Activated T-cell treated with anti-CD3 and anti-CD28 coated beads, Interleukin-2, amount 50 U/mL, for 1 hour (primary cell): ENCODE data around the gene NKX1-1.
"Not testable (repeated sequence)": the region's sequence is repeated elsewhere in the genome, so short reads cannot be mapped to it uniquely, and the experiment has no call there.

Experiments
- DNase-seq: peaks from one replicate; pipeline ENCODE4 v3.0.0-alpha.2; 2020

Gene NKX1-1

DNA sequence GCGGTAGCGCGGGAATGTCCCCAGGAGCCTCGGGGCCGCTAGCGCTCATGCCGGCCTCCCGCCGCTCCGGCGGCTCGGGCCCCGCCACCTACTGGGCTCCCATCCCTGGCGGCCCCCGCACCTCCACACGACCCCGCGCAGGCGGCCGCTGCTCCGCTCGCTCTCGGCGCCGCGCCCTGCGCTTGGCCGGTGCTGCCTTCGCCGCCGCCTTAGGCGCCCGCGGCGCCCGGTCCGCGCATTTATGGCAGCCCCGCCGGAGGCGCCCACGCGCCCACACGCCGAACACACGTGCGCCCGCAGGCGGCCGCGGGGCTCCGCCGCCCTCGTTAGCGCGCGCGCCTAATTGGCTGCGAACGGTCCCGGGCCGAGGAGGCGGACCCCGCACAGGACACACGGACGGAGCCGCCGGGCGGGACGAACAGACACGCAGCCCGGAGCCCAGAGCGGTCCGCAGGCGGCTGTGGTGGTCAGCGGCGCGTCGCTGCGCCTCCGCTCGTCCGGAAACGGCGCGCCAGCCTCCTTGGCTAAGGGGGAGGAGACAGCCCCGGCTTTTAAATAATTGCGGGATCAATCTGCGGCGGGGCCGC lies at the start of gene NKX1-1:
Gene NKX1-1 (minus strand): TSS at position 49 of the 587 bp plus-strand sequence. CDS start 0 bp downstream, at position 49.
- peak; percentile 6 for DNase-seq

DNA sequence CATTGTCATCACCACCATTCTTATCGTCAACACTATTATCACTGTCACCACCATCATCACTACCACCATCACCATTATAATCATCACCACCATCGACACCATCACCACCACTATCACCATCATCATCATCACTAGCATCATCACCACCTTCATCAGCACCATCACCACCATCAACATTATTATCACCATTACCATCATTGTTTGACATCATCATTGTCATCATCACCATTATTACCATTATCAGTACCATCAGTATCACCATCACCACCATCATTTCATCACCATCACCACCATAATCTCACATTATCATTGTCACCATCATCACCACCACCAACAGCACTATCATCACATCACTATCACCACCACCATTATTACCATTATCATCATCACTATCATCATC lies 47.5 kb upstream of the NKX1-1 start:
- DNase-seq: no peak

DNA sequence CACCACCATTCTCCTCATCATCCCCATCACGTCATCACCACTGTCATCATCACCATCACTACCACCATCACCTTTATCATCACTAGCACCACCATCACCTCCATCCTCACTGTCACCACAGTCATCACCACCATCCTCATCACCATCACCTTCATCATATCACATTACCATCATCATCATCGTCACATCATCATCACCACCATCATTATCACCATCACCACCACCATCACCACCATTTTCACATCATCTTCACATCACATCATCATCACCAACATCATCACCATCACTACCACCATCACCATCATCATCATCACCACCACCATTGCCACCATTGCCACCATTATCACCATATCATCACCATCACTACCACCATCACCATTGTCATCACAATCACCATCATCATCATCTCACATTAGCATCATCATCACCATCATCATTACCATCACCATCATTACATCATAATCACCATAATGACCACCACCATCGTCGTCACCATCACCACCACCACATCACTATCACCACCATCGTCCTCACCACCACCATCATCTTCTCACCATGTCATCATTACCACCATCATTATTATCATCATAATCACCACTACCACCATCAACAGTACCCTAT lies 46.3 kb upstream of the NKX1-1 start:
- no peak for DNase-seq

DNA sequence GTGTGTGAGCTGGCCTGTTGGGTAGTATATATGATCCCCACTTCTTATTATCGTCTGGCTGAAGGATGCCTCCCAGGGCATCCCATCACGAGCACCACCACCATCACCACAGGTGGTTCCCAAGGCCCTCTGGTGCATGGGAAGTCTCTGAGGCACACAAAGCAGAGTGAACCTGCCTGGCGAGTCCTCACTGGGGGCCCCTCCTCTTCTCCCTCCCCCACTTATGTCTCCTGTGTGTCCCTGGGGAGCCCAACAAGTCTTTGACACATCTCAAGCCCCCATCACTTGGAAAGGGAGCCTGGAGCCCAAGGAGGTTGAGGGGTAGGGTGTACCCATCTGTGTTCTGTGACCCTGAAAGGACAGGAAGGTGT lies 45.5 kb upstream of the NKX1-1 start:
- no peak for DNase-seq

DNA sequence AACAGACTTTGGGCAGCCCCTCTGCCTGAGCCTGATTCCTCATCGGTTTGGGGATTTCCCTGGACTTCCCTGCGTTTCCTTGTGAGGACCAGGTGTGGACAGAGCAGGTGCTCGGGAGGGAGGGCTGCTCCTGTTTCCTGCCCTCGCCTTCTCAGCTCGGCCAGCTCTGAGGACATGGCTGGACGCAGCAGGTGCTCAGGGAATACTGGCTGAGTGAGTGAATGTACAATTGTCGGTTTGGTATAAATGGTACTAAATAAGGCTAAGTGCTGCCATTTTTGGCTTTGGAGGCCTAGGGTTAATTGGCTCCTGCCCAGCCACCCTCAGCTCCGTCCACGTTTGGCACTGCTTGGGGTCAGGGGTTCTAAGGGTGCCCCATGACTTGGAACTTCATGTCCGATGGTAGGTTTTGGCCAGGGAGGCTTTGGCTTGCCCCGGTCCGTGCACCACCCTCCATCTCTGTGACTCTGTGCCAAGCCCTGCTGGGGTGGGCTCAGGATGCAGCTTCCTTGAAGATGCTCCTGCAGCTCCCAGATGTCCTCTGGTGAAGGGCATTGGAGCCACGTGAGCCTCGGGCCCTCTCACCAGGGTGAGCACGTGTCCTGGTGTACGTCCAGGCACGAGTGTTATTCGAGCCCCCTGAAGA lies 45.0 kb upstream of the NKX1-1 start:
- DNase-seq: no peak

DNA sequence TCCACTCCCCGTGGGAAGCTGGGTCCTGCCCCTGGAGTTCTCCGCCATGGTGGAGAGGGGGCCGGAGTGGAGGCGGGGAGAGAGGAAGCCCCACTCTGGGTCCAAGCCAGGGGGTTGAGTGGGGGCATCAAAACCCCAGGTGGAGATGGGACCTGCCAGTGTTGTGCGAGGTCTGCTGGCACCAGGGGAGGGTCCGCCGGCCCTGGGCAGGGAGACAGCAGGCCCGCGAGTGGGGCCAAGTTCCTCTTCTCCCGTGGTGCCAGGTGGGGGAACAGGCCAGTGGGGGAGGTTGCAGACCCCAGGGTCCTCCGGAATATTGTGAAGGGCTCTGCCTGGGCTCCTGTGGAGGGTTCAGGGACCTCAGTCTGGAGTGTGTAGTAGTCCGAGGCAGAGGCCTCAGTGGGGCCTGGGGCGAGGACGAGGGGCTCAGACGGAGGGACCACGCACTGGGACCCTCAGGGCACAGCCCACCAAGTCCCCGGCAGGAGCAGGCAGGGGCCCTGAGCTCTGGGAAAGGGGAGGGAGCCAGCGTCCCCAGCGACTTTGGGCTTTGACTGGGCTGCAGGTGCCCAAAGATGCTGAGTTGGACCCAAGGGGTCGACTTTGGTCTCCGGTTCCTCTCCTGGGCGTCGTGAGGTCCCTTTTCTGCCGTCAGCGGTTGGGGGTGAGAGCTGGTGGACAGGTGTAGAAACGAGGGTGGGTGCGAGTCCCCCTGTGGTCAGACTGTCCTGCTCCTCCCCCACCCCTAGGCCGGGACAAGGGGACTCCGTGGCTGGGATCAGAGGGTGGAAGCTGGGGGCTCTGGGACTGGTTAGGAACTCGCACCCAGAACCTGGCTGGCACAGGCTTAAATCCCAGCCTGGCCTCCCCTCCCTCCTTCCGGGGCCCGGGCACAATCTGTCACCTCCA lies 43.8 kb upstream of the NKX1-1 start:
- no peak for DNase-seq

DNA sequence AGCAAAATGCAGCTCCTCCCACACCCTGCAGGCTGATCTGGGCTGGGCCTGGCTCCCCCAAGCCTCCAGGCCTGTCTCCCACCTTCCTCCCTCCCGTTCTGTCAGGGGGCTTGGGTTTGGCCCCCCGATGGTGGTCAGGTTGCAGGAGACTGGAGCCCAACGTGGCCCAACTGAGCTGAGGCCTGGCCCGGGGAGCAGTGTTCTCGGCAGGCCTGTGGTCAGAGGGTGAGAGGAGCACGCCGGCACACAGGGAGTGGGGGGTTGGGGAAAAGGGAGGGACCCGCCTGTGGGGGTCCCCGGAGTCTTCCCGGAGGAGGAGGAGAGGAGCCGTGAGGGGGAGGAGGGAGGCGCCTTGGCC lies 43.2 kb upstream of the NKX1-1 start:
- DNase-seq: no peak

DNA sequence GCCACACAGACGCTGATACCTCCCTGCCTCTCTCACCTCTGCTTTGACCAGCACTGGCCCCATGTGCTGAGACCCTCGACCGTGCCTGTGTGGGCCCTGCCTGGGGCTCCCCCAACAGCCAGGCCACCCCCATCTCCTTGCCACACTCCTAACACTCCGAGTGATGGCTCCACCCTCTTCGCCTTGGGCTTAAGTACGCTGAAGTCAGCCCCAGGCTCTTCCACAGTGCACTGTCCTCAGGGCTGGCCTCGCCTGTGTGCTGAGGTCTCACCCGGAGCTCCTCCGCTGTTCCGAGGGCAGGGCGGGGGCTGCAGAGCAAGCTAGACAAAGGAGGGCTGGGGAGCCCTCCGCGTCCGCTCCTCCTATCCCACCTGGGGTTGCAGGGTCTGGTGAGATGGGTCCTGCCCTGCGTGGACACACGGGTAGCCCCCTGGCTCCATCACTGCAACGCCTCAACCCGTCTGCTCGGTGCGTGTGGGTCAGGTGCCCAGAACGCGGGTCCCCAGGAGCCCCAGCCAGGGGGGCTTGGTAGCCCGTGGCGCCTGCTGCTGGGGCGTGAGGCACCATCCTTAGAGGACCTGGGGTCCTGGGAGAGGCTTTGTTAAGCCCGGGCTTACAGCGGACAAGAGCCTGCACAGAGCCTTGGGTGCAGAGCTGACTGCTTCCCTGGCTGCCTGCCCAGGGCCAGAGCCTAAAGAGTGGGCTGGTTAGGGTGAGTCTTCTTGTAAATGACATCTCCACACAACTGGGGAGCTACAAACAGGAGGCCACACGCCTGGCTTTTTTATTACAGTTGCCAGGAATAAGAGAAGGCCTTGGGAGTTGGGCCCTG lies 42.6 kb upstream of the NKX1-1 start:
- DNase-seq: no peak

DNA sequence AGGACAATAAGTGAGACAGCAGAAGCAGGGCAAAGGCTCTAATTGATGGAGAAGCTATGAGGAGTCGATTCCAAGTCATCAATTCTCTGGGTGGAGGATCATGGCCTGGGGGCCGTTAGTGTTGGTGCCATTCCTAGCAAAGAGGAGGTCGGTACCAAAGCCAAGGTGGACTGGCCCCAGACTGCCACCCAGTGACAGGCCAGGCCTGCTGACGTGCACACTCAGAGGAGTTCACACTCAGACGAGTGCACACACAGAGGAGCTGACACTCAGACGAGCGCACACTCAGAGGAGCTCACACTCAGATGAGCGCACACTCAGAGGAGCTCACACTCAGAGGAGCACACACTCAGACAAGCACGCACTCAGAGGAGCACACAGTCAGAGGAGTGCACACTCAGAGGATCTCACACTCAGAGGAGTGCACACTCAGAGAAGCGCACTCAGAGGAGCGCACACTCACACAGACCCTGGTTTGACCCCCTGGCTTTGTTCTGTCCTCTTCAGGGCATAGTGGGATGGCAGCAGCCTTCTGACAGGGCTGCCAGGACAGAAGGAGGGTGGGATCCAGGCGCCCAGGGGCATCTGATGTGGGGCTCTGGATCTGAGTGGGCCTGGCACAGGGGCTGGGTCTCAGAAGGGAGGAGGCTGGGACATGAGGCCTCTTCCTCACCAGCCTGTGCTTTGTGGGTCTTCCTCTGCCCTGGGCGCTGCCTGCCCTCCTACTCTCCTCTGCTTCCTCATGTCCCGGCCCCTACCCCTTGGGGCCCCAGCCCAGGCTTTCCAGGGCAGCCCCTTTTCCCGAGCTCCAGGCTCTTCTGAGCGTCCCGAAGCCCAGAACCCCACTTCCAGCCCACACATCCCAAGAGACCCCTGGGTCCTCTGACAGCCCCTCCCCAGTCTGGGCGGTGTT lies 41.7 kb upstream of the NKX1-1 start:
- no peak for DNase-seq

DNA sequence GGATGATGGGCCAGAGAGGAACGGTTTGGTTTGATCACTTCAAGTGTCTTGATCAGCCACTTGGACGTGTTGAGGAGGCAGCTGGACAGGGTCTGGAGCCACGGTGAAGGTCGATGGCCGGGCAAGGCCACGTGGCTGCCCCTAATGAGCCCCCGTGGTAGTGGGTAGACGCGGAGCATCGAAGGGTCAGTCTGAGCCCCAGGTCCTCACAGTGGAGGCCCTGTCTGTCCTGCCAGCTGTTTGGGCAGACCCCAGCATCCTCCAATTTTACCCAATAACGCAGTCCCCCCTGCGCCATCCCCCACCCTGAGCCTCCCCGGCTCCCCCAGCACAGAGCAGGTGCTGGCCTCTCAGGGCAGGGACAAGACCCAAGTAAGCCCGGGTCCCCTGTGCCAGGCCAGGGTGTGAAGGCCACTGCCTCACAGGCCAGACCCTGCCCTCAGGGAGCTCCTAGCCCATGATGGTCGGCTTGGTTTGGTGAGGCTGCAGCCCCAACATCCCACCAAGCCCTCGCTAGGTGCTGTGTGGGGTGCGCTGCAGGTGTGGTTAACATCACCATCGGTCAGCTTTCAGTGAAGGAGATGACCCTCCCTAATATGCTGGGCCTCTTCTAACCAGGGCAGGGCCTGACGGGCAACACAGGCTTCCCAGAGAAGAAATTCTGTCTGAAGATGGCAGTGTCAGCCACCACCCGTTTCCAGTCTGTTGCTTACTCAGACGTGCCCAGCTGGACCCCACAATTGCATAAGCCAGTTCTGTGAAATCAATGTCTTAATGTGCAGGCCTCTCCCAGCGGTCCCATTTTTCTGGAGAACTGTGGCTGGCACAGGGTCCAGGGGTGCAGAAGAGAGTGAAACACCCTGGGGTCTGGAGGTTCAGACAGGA lies 40.5 kb upstream of the NKX1-1 start:
- no peak for DNase-seq

DNA sequence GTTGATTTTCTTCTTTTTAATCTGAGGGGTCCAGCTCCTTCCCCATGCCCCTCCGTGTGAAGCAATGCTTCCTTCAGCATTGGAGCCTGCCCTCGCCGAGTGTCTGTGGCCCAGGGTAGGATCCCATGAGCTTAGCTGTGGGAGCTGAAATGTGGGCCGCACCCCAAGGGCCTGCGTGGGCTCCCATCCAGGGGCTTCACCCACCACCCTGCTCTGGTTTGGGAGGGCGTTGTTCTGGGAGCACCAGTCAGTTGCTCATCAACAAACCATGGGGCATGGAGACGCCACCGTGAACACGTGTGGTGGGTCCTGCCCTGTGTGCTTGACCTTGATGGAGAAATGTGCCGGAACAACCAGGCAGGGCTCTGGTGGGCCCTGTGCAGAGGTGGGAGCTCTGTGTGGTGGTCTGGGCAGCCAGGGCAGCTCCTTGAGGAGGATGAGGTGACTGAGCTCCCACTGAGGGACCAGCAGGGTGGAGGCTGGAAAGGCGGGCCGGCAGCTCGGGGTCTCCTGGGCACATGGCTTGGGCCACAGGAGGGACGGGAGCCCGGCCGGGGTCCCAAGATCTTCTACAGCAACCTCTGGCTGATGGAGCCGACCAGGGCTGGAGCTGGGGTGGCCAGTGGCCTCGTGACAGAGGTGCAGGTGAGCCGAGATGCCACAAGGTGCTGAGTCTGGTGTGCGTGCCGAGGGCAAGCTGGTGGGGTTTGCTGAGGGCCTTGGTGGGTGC lies 39.6 kb upstream of the NKX1-1 start:
- no peak for DNase-seq

DNA sequence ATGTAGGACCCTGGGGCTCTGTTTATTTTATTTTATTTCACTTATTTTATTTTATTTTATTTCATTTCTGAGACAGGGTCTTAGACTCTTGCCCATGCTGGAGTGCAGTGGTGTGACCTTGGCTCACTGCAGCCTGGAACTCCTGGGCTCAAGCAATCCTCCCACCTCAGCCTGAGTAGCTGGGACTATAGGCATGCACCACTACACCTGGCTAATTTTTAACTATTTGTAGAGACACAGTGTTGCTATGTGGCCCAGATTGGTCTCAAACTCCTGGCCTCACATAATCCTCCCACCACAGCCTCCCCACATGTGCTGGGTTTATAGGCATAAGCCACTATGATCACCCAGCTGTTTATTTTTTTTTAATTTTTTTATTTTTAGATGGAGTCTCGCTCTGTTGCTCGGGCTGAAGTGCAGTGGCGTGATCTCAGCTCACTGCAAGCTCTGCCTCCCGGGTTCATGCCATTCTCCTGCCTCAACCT lies 37.5 kb upstream of the NKX1-1 start:
- DNase-seq: not testable (repeated sequence)

DNA sequence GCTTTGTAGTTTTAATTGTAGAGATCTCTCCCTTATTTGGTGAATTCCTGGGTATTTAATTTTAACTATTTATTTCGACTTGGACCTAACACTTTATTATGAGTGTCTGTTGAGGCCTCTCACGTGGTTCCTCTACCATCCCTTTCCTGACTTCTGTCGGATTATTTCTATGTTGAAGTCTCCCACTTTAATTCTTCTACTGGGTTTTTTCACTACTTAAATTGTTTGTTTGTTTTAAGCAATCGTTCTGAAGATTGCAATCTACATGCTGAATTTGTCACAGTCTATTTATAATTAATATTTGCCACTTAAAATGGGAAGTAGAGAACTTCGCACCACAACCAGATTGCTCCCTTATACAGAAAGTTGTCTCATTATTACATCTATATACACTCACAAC lies 20.8 kb upstream of the NKX1-1 start:
- no peak for DNase-seq

DNA sequence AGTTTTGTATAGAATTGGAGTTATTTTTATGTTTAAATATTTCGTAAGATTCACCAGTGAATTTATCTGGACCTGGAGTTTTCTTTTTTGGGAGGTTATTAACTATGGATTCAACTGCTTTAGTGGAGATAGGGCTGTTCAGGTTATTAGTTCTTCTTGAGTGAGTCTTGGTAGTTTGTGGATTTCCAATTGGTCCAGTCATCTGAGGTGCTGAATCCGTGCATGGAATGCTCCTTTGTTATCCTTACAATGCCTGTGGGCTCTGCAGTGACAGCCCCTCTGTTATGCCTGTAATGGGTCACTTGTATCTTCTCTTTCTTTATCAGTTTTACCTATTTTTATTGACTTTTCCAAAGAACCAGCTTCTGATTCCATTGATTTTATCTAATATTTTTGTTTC lies 15.4 kb upstream of the NKX1-1 start:
- no peak for DNase-seq

DNA sequence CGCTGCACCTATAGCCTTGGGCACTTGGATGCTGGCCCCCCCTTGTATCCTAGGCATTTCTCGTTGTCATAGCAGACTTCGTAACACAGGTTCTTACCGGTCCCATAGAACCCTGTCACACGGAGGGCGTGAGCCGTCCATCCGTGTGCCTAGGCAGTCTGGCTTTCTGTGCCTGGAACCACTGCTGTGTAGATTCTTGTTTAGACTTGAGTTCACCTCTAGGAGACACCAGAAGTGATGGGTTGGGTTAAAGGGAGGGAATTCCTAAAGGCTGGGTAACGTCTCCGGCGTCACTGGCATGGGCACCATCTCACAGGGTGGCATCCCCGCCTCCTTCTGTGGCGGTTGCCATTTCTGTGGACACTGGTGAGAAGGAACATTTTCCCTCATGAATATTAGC lies 13.5 kb upstream of the NKX1-1 start:
- DNase-seq: no peak

DNA sequence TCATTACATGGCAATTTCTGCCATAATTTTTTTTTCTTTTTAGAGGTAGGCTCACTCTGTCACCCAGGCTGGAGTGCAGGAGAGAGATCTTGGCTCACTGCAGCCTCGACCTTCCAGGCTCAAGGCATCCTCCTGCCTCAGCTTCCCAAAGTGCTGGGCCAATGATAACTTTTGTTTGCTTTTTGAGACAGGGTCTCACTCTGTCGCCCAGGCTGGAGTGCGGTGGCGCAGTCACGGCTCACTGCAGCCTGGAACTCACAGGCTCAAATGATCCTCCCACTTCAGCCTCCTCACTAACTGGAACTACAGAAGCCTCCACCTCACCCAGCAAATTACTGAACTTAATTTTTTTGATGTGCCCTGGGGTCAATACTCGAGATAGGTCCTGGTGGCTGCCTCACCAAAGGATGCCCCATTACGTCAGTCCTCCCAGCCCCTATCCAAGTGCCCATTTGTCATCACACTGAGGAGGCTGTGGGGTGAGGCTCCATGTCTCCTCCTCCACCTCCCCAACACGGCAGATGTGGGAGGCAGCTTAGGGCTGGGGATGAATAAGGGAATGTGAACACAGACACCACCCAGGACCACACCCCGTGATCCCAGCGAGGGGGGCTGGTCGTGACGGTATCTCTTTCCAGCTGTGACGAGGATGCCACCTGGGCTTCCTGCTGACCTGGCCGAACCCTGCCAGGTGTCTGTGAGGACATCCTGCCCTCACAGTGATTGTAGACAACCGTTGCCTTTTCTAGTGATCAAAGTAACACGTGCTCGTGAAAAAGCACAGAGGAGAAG lies 12.4 kb upstream of the NKX1-1 start:
- DNase-seq: no peak

DNA sequence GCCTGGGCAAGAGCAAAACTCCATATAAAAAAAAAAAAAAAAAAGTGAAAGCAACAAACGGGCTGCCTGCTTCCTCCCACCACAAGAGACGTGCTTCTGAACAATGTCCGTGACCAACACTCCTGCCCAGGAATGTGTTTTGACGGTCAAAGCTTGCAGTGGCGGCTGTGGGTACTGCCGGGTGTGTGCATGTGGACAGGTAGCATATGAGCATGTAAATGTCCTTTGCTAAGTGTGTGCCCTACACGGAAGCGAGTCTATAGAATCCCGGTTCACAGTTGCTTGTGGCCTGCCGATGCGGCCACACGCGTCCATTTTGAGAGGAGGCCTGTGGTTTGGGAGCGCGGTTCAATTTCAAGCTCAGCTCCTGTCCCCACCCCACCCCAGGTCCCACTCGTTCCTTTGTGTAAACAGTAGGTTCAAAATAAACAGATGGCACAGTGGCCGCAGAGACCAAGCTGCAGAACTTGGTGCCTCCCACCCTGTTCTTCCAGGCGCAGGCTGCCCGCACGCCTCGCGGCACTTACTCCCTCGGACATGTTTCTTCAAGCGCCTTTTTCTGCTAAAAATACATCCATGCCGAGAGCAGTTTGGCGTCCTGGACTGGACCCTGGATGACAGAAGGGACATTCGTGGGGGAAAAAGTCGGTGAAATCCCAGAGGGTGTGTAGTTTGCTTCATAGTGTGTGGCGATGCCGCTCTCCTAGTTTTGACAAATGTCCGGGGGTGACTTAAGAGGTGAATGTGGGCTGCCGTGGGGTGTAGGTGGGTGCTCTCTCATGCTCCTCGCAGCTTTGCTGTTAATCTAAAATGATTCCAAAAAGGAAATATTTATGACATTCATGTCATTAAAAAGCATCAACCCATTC lies 11.5 kb upstream of the NKX1-1 start:
- DNase-seq: no peak

DNA sequence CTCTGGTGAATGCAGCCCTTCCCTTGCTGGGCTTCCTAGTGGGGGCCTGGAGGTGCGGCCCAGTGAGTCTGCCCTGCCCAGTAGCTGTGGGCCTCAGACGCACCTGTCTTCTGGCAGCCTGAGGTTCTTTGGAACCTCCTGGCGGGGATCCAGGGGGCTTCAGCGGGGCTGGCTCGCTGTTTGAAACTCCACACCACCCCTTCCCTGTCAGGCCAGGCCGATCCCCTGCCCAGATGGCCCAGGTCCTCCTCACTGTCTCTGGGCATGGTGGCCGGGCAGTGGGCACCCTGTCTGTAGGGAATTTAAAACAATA lies 10.7 kb upstream of the NKX1-1 start:
- DNase-seq: no peak
